ENCODE measurements around the gene PRR9. TPM values are rescaled to one million over a fixed set of nuclear protein-coding genes. Genes with fewer than 3 reads are reported as not detected.

The PRR9 gene
- total RNA-seq, 1 experiment from 2014 or later: not detected

- BruUV-seq (replicated peaks): no TSS peak
- ChIA-PET POLR2A (no interaction called here), CTCF (no interaction called here)
Measured at GRCh38 chr1:153195216-153195615, 22.2 kb upstream of the PRR9 start.

GRCh38 chr1:153202006-153202405, 15.4 kb upstream of the PRR9 start:
- H3K9me3 ChIP-seq (ENCODE audit: control insufficient read depth, insufficient read depth, low read depth, low read length): no peaks in the 10 kb centered on the region
- no peak overlapping the region for H3K27ac ChIP-seq (ENCODE audit: low read length)
- CTCF ChIA-PET: no interaction called here
- no TSS peak for BruUV-seq (replicated peaks)
- DNase-seq (ENCODE audit: low read depth, low spot score): no peak
- no peak for TF ChIP-seq CTCF (IDR thresholded peaks at IDR 0.05)
- TF ChIP-seq POLR2AphosphoS5 (IDR thresholded peaks at IDR 0.05; ENCODE audit: low read depth, low read length): no peak
- no peak for TF ChIP-seq TCF7L2 (IDR thresholded peaks at IDR 0.05; ENCODE audit: low read depth, low read length)
- TF ChIP-seq SIN3A (IDR thresholded peaks at IDR 0.05; ENCODE audit: borderline replicate concordance, insufficient read depth, low read depth, low read length): no peak
- TF ChIP-seq REST (IDR thresholded peaks at IDR 0.05; ENCODE audit: insufficient read depth in 1 of 2, low read depth in 2 of 2, low read length in 1 of 2): no peak
- no peaks in the 10 kb centered on the region for H3K4me1 ChIP-seq (ENCODE audit: control insufficient read depth, insufficient read depth, low read length)
- intact Hi-C loops (cut with micrococcal nuclease; ENCODE audit: unreplicated experiment): loop anchor here (10.0 kb wide), 1 partner anchor 57 kb away; no protein-coding TSS in a partner anchor
- H3K36me3 ChIP-seq (ENCODE audit: control insufficient read depth, insufficient read depth, low read length): no peaks in the 10 kb centered on the region
- peaks cover 24% of the 10 kb centered on the region for H3K27me3 ChIP-seq (ENCODE audit: control insufficient read depth, insufficient read depth, low read length)
- POLR2A ChIA-PET: no interaction called here
- no peak overlapping the region for H3K4me3 ChIP-seq (ENCODE audit: low read depth in 2 of 2, low read length in 2 of 2)
- ATAC-seq: no peak
- in situ Hi-C loops (cut with HindIII; ENCODE audit: low pct_unique_long_range_greater_than_20kb, low sequenced_read_pairs): no loop called here

More at GRCh38 chr1:153195216-153195615, 22.2 kb upstream of the PRR9 start:
- in situ Hi-C loops (cut with HindIII; ENCODE audit: low pct_unique_long_range_greater_than_20kb, low sequenced_read_pairs) (no loop called here), intact Hi-C loops (cut with micrococcal nuclease; ENCODE audit: unreplicated experiment) (no loop called here)
- ATAC-seq (no peak), DNase-seq (ENCODE audit: low read depth, low spot score) (no peak)
- H3K27ac ChIP-seq (ENCODE audit: low read length): no peak overlapping the region
- H3K4me3 ChIP-seq (ENCODE audit: low read depth in 2 of 2, low read length in 2 of 2): no peak overlapping the region
- peaks cover 18% of the 10 kb centered on the region for H3K27me3 ChIP-seq (ENCODE audit: control insufficient read depth, insufficient read depth, low read length)
- no peak for TF ChIP-seq SIN3A (IDR thresholded peaks at IDR 0.05; ENCODE audit: borderline replicate concordance, insufficient read depth, low read depth, low read length)
- no peak for TF ChIP-seq REST (IDR thresholded peaks at IDR 0.05; ENCODE audit: insufficient read depth in 1 of 2, low read depth in 2 of 2, low read length in 1 of 2)
- TF ChIP-seq CTCF (IDR thresholded peaks at IDR 0.05): no peak
- no peak for TF ChIP-seq POLR2AphosphoS5 (IDR thresholded peaks at IDR 0.05; ENCODE audit: low read depth, low read length)
- no peak for TF ChIP-seq TCF7L2 (IDR thresholded peaks at IDR 0.05; ENCODE audit: low read depth, low read length)
- H3K36me3 ChIP-seq (ENCODE audit: control insufficient read depth, insufficient read depth, low read length): no peaks in the 10 kb centered on the region
- H3K4me1 ChIP-seq (ENCODE audit: control insufficient read depth, insufficient read depth, low read length): no peaks in the 10 kb centered on the region
- H3K9me3 ChIP-seq (ENCODE audit: control insufficient read depth, insufficient read depth, low read depth, low read length): no peaks in the 10 kb centered on the region
